HCT116 (cell line): Measurements from ENCODE around the gene GRB10. TPM values are rescaled to one million over a fixed set of nuclear protein-coding genes. Genes with fewer than 3 reads are reported as not detected.

ENCODE experiments used
- ATAC-seq: fragments of 200-7000 bp; cut with Tn5 transposase; 2 replicates; pipeline ENCODE4 v1.9.1; 2020; ENCODE audit warnings: mild to moderate bottlenecking, moderate library complexity
- BruUV-seq: library from RNA; stranded (reverse); fragments of 400-500 nt; replicated peaks from 2 replicates; lab custom pipeline; 2021; lab: Mats Ljungman, UMichigan
- CTCF ChIA-PET: fragments of 300-600 bp; sonication (Branson Sonifier 250); formaldehyde crosslinking; loops from one replicate; lab custom pipeline; 2021; ENCODE audit warnings: antibody characterized with exemption; lab: Charles Lee
- POLR2A ChIA-PET: fragments of 300-600, 350-600 bp; sonication (Branson Sonifier 250); formaldehyde crosslinking; loops from one replicate; lab custom pipeline; 2021; ENCODE audit warnings: antibody characterized with exemption; lab: Charles Lee
- RAD21 ChIA-PET, 2 experiments: fragments of 300-600 bp; sonication (Branson Sonifier 250); formaldehyde crosslinking; loops; one replicate each; lab custom pipeline; 2023; ENCODE audit warnings: low total read pairs in 2 of 2; ENCODE audit not compliant: uncharacterized antibody in 2 of 2, unreplicated experiment in 2 of 2, low non-redundant PET in 1 of 2; lab: Charles Lee
- DNase-seq: peaks from one replicate; pipeline ENCODE4 v3.0.0-alpha.2; 2010; ENCODE audit warnings: low read depth, low spot score
- H2AFZ ChIP-seq: fragments of 200-600 bp; shearing (Covaris generic), sonication (generic); 2 replicates; pipeline ENCODE4 v1.6.1; 2017; ENCODE audit warnings: low read depth, mixed run types, mixed read lengths, antibody characterized with exemption, low read length; ENCODE audit not compliant: poor library complexity, severe bottlenecking
- H3K27ac ChIP-seq: 2 replicates; pipeline ENCODE4 v1.5.1; 2012; ENCODE audit warnings: low read depth, low read length
- H3K27me3 ChIP-seq: fragments of 200-600 bp; sonication (generic); 2 replicates; pipeline ENCODE4 v1.6.1; 2016; ENCODE audit warnings: mixed run types, low read length, mixed read lengths; ENCODE audit not compliant: insufficient read depth
- H3K36me3 ChIP-seq, 2 experiments: fragments of 200-500 bp in 1 of 2; fragments of 200-600 bp in 1 of 2; sonication (Bioruptor generic) in 1 of 2; sonication (generic) in 1 of 2; 2 replicates each; pipeline versions ENCODE4 v1.5.1 to v1.6.1; 2014 to 2016; ENCODE audit warnings: low read length in 2 of 2, inconsistent platforms in 1 of 2, mixed read lengths in 1 of 2, mixed run types in 1 of 2; ENCODE audit not compliant: insufficient read depth in 2 of 2, control insufficient read depth in 1 of 2
- H3K4me1 ChIP-seq, 2 experiments: fragments of 200-600 bp in 1 of 2; sonication (generic) in 1 of 2; 2 replicates each; pipeline versions ENCODE4 v1.5.1 to v1.6.1; 2012 to 2017; ENCODE audit warnings: low read length in 2 of 2, inconsistent platforms in 1 of 2, mild to moderate bottlenecking in 1 of 2, mixed read lengths in 1 of 2, mixed run types in 1 of 2, moderate library complexity in 1 of 2; ENCODE audit not compliant: insufficient read depth in 2 of 2, control insufficient read depth in 1 of 2
- H3K4me2 ChIP-seq: fragments of 200-600 bp; sonication (generic); 2 replicates; pipeline ENCODE4 v1.6.1; 2017; ENCODE audit warnings: mixed run types, low read length, mixed read lengths
- H3K4me3 ChIP-seq, 2 experiments: fragments of 200-600 bp in 1 of 2; sonication (generic) in 1 of 2; replicated peaks in 1 of 2; 2 replicates each; pipeline ENCODE4 v1.5.1; 2011 to 2016; ENCODE audit warnings: low read length in 2 of 2, control low read depth in 1 of 2, low read depth in 1 of 2, mild to moderate bottlenecking in 1 of 2, mixed read lengths in 1 of 2, mixed run types in 1 of 2
- H3K79me2 ChIP-seq: fragments of 200-600 bp; sonication (generic); 2 replicates; pipeline ENCODE4 v1.6.1; 2017; ENCODE audit warnings: mild to moderate bottlenecking, mixed run types, low read length, moderate library complexity, mixed read lengths; ENCODE audit not compliant: insufficient read depth
- H3K9ac ChIP-seq: fragments of 200-600 bp; sonication (generic); 2 replicates; pipeline ENCODE4 v1.6.1; 2016; ENCODE audit warnings: low read length, mixed read lengths
- H3K9me2 ChIP-seq: fragments of 200-600 bp; sonication (generic), shearing (Covaris generic); 2 replicates; pipeline ENCODE4 v1.6.1; 2017; ENCODE audit warnings: mixed run types, mild to moderate bottlenecking, moderate library complexity; ENCODE audit not compliant: insufficient read depth
- H3K9me3 ChIP-seq, 2 experiments: fragments of 200-500 bp in 1 of 2; fragments of 200-600 bp in 1 of 2; sonication (Bioruptor generic) in 1 of 2; sonication (generic) in 1 of 2; 2 replicates each; pipeline ENCODE4 v1.6.1; 2014 to 2017; ENCODE audit warnings: low read length in 2 of 2, mixed read lengths in 2 of 2, inconsistent platforms in 1 of 2, low read depth in 1 of 2, mild to moderate bottlenecking in 1 of 2, mixed run types in 1 of 2, moderate library complexity in 1 of 2; ENCODE audit not compliant: control insufficient read depth in 1 of 2, insufficient read depth in 1 of 2
- H4K20me1 ChIP-seq: fragments of 200-600 bp; sonication (generic), shearing (Covaris generic); 2 replicates; pipeline ENCODE4 v1.6.1; 2017; ENCODE audit warnings: mixed run types, mild to moderate bottlenecking, moderate library complexity; ENCODE audit not compliant: insufficient read depth
- ATF3 ChIP-seq: IDR thresholded peaks from 2 replicates; pipeline ENCODE4 v1.6.1; 2012
- CBX3 ChIP-seq: IDR thresholded peaks from 2 replicates; pipeline ENCODE4 v1.6.1; 2012; ENCODE audit warnings: low read depth
- CEBPB ChIP-seq: IDR thresholded peaks from 2 replicates; pipeline ENCODE4 v1.6.1; 2012; ENCODE audit warnings: low read depth
- CTCF ChIP-seq, 3 experiments: fragments of 200-600 bp in 1 of 3; sonication (generic) in 1 of 3; IDR thresholded peaks in 2 of 3; conservative IDR thresholded peaks in 1 of 3; 2 replicates each; pipeline ENCODE4 v1.5.1; 2012 to 2017; ENCODE audit warnings: low read depth in 2 of 3, low read length in 2 of 3, antibody characterized with exemption in 1 of 3, borderline replicate concordance in 1 of 3, control low read depth in 1 of 3, mild to moderate bottlenecking in 1 of 3, mixed read lengths in 1 of 3, mixed run types in 1 of 3, moderate library complexity in 1 of 3; ENCODE audit not compliant: insufficient read depth in 1 of 3
- EGR1 ChIP-seq: IDR thresholded peaks from 2 replicates; pipeline ENCODE4 v1.6.1; 2012; ENCODE audit warnings: low read depth
- EZH2 ChIP-seq: fragments of 200-600 bp; sonication (generic); IDR thresholded peaks from 2 replicates; pipeline ENCODE4 v1.6.1; 2017; ENCODE audit warnings: antibody characterized with exemption, mixed run types
- EZH2phosphoT487 ChIP-seq: fragments of 200-600 bp; IDR thresholded peaks from 2 replicates; pipeline ENCODE4 v1.6.1; 2018; ENCODE audit warnings: antibody characterized with exemption, borderline replicate concordance
- FOSL1 ChIP-seq: IDR thresholded peaks from 2 replicates; pipeline ENCODE4 v1.6.1; 2012; ENCODE audit warnings: low read depth
- JUND ChIP-seq: IDR thresholded peaks from 2 replicates; pipeline ENCODE4 v1.6.1; 2012
- MAX ChIP-seq: IDR thresholded peaks from 2 replicates; pipeline ENCODE4 v1.6.1; 2012
- POLR2A ChIP-seq: IDR thresholded peaks from 2 replicates; pipeline ENCODE4 v1.7.0; 2011; ENCODE audit warnings: borderline replicate concordance; ENCODE audit not compliant: insufficient read depth, insufficient read length; ENCODE audit errors: extremely low read depth
- SP1 ChIP-seq: IDR thresholded peaks from 2 replicates; pipeline ENCODE4 v1.6.1; 2012; ENCODE audit warnings: low read depth
- TCF7L2 ChIP-seq: IDR thresholded peaks from 2 replicates; pipeline ENCODE4 v1.7.0; 2011; ENCODE audit warnings: borderline replicate concordance, inconsistent platforms; ENCODE audit not compliant: insufficient read depth, insufficient read length; ENCODE audit errors: extremely low read depth
- ZBTB33 ChIP-seq: IDR thresholded peaks from 2 replicates; pipeline ENCODE4 v1.6.1; 2011; ENCODE audit warnings: mild to moderate bottlenecking, low read length, moderate library complexity; ENCODE audit not compliant: insufficient replicate concordance; ENCODE audit errors: extremely low read depth
- intact Hi-C: fragments of 100-400 bp; cut with micrococcal nuclease; formaldehyde crosslinking; loops from 2 replicates; pipeline ENCODE4 v1.10.0; 2022
- total RNA-seq: library from RNA; stranded (reverse); gene quantifications from one replicate; pipeline ENCODE4 v1.2.1, GENCODE V29; 2021; ENCODE audit not compliant: unreplicated experiment

Gene GRB10
- total RNA-seq, 1 experiment from 2014 or later: 37.3 TPM

GRCh38 chr7:50543776-50544442 is 238.8 kb downstream of the GRB10 start:
- H3K79me2 ChIP-seq: no peaks in the 10 kb centered on the region
- H4K20me1 ChIP-seq: no peaks in the 10 kb centered on the region
- CTCF ChIA-PET: no interaction called here
- no peaks in the 10 kb centered on the region for H3K27me3 ChIP-seq
- no TSS peak for BruUV-seq
- no peak overlapping the region for H3K4me3 ChIP-seq
- H3K9ac ChIP-seq: no peak overlapping the region
- H3K4me2 ChIP-seq: no peak overlapping the region
- H3K27ac ChIP-seq: no peak overlapping the region
- POLR2A ChIA-PET: no interaction called here
- no peak for TF ChIP-seq SP1
- TF ChIP-seq CTCF (IDR thresholded peaks at IDR 0.05 in 2 of 3, conservative IDR thresholded peaks at IDR 0.05 in 1 of 3; ENCODE audit: borderline replicate concordance in 1 of 3, insufficient read depth in 1 of 3, low read depth in 2 of 3, low read length in 2 of 3): no peak
- TF ChIP-seq CBX3: no peak
- TF ChIP-seq POLR2A: no peak
- TF ChIP-seq ZBTB33: no peak
- no peak for TF ChIP-seq EZH2phosphoT487
- no peak for TF ChIP-seq JUND
- TF ChIP-seq FOSL1: no peak
- no peak for TF ChIP-seq ATF3
- no peak for TF ChIP-seq EZH2
- TF ChIP-seq EGR1: no peak
- TF ChIP-seq CEBPB: no peak
- no peak for TF ChIP-seq MAX
- no peak for TF ChIP-seq TCF7L2
- no peaks in the 10 kb centered on the region for H3K36me3 ChIP-seq
- no peak for ATAC-seq
- no peak for DNase-seq
- no peaks in the 10 kb centered on the region for H3K4me1 ChIP-seq
- H3K9me2 ChIP-seq: no peaks in the 10 kb centered on the region; the same call in 1 of the 2 replicates
- intact Hi-C loops: no loop called here
- H3K9me3 ChIP-seq: no peaks in the 10 kb centered on the region
- no peak overlapping the region for H2AFZ ChIP-seq
- RAD21 ChIA-PET: no interaction called here
